SK-N-SH treated with all-trans-retinoic acid at 6 μM for 48 hours (cell line): ENCODE data around the gene PRRG2.

ENCODE experiments used
- BACH2 ChIP-seq: fragments of 250-450 bp; sonication (Bioruptor Pico); IDR thresholded peaks from 2 replicates; pipeline ENCODE4 v1.9.0; 2021; ENCODE audit warnings: mild to moderate bottlenecking, borderline replicate concordance
- CSDC2 ChIP-seq: fragments of 250-450 bp; sonication (Bioruptor Pico); IDR thresholded peaks from 2 replicates; pipeline ENCODE4 v1.5.0; 2020; ENCODE audit warnings: mild to moderate bottlenecking, moderate library complexity
- GLIS3 ChIP-seq: fragments of 250-450 bp; sonication (Bioruptor Pico); IDR thresholded peaks from 2 replicates; pipeline ENCODE4 v1.5.0; 2020; ENCODE audit warnings: mild to moderate bottlenecking, moderate library complexity
- ISL1 ChIP-seq: fragments of 250-450 bp; sonication (Bioruptor Pico); IDR thresholded peaks from 2 replicates; pipeline ENCODE4 v2.1.2; 2022; ENCODE audit warnings: mild to moderate bottlenecking, moderate library complexity
- PATZ1 ChIP-seq: fragments of 250-450 bp; sonication (Bioruptor Pico); IDR thresholded peaks from 2 replicates; pipeline ENCODE4 v1.8.0; 2020; ENCODE audit warnings: mild to moderate bottlenecking, moderate library complexity, borderline replicate concordance
- PPARA ChIP-seq: fragments of 250-450 bp; sonication (Bioruptor Pico); IDR thresholded peaks from 2 replicates; pipeline ENCODE4 v1.5.0; 2020; ENCODE audit warnings: mild to moderate bottlenecking, borderline replicate concordance
- ZFP3 ChIP-seq: fragments of 250-450 bp; sonication (Bioruptor Pico); IDR thresholded peaks from 2 replicates; pipeline ENCODE4 v1.5.0; 2020; ENCODE audit warnings: mild to moderate bottlenecking, moderate library complexity
- ZNF565 ChIP-seq: fragments of 450-650 bp; formaldehyde crosslinking; conservative IDR thresholded peaks from 2 replicates; pipeline ENCODE4 v1.5.0; 2020; ENCODE audit warnings: low read depth, mild to moderate bottlenecking, moderate library complexity
- ZNF8 ChIP-seq: fragments of 450-650 bp; formaldehyde crosslinking; IDR thresholded peaks from 2 replicates; pipeline ENCODE4 v1.5.0; 2020; ENCODE audit warnings: mild to moderate bottlenecking, moderate library complexity
- TF ChIP-seq, protein P1 (sequence below): fragments of 250-450 bp; sonication (Bioruptor Pico); IDR thresholded peaks from 2 replicates; pipeline ENCODE4 v1.5.1; 2021; ENCODE audit warnings: mild to moderate bottlenecking, moderate library complexity
- TF ChIP-seq, protein P2 (sequence below): fragments of 250-450 bp; sonication (Bioruptor Pico); IDR thresholded peaks from 2 replicates; pipeline ENCODE4 v1.5.1; 2020; ENCODE audit warnings: low read depth, mild to moderate bottlenecking, moderate library complexity

DNA sequence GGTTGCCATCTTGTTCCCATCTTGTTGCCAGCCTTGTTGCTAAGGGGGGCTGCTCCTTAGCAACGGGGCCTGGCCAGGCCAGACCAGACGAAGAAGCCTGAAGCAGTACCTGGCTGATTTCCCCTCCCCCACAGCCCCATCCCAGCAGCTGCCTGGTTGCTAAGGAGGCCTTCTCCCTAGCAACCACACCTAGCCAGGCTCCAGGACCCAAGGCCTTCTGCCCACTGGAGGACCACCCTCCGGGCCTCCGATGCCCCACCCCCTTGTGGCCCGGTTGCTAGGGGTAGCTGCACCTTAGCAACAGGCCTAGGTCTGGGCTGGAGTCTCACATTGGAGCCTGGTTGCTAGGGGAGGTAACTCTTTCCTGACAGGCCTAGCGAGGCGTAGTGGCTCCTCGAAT is 3.9 kb downstream of the PRRG2 start:
- no peak for TF ChIP-seq PPARA (CRISPR knock-in tag)
- TF ChIP-seq GLIS3 (CRISPR knock-in tag): no peak
- no peak for TF ChIP-seq ZNF565
- TF ChIP-seq, protein P1, sequence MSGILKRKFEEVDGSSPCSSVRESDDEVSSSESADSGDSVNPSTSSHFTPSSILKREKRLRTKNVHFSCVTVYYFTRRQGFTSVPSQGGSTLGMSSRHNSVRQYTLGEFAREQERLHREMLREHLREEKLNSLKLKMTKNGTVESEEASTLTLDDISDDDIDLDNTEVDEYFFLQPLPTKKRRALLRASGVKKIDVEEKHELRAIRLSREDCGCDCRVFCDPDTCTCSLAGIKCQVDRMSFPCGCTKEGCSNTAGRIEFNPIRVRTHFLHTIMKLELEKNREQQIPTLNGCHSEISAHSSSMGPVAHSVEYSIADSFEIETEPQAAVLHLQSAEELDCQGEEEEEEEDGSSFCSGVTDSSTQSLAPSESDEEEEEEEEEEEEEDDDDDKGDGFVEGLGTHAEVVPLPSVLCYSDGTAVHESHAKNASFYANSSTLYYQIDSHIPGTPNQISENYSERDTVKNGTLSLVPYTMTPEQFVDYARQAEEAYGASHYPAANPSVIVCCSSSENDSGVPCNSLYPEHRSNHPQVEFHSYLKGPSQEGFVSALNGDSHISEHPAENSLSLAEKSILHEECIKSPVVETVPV: no peak
- TF ChIP-seq ISL1 (CRISPR knock-in tag): no peak
- TF ChIP-seq BACH2 (CRISPR knock-in tag): no peak
- no peak for TF ChIP-seq PATZ1 (CRISPR knock-in tag)
- no peak for TF ChIP-seq CSDC2
- no peak for TF ChIP-seq ZFP3
- no peak for TF ChIP-seq ZNF8 (CRISPR knock-in tag)
- TF ChIP-seq, protein P2, sequence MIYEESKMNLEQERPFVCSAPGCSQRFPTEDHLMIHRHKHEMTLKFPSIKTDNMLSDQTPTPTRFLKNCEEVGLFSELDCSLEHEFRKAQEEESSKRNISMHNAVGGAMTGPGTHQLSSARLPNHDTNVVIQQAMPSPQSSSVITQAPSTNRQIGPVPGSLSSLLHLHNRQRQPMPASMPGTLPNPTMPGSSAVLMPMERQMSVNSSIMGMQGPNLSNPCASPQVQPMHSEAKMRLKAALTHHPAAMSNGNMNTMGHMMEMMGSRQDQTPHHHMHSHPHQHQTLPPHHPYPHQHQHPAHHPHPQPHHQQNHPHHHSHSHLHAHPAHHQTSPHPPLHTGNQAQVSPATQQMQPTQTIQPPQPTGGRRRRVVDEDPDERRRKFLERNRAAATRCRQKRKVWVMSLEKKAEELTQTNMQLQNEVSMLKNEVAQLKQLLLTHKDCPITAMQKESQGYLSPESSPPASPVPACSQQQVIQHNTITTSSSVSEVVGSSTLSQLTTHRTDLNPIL (CRISPR knock-in tag): no peak
